OCI-LY3 (cell line): ENCODE measurements around the gene KLHL13.
"Not testable (repeated sequence)": the region's sequence is repeated elsewhere in the genome, so short reads cannot be mapped to it uniquely, and the experiment has no call there.

Experiments
- H2AFZ ChIP-seq: fragments of 200-600, 300-600 bp; shearing (Covaris generic); 2 replicates; pipeline ENCODE4 v1.6.0; 2014; ENCODE audit warnings: antibody characterized with exemption, low read depth, low read length
- H3K27ac ChIP-seq: fragments of 200-600, 300-600 bp; sonication (generic); 2 replicates; pipeline ENCODE4 v1.5.1; 2014; ENCODE audit warnings: mild to moderate bottlenecking, low read length, moderate library complexity, mixed read lengths
- H3K27me3 ChIP-seq: fragments of 200-600, 300-600 bp; sonication (generic); 2 replicates; pipeline ENCODE4 v1.6.1; 2014; ENCODE audit warnings: low read depth, low read length, mixed read lengths
- H3K36me3 ChIP-seq: fragments of 200-600, 300-600 bp; sonication (generic); replicated peaks from 2 replicates; pipeline ENCODE3; 2014; ENCODE audit warnings: low read depth, low read length, mixed read lengths
- H3K4me1 ChIP-seq: fragments of 300-600, 200-600 bp; sonication (generic); 2 replicates; pipeline ENCODE4 v1.6.1; 2014; ENCODE audit warnings: low read length, mixed read lengths
- H3K4me2 ChIP-seq: fragments of 200-600, 300-600 bp; sonication (generic); 2 replicates; pipeline ENCODE4 v1.6.1; 2014; ENCODE audit warnings: low read length, mixed read lengths
- H3K4me3 ChIP-seq: fragments of 300-600, 200-600 bp; sonication (generic); 2 replicates; pipeline ENCODE4 v1.5.1; 2014; ENCODE audit warnings: antibody characterized with exemption, mild to moderate bottlenecking, low read length, moderate library complexity
- H3K79me2 ChIP-seq: fragments of 300-600, 200-600 bp; shearing (Covaris generic); 2 replicates; pipeline ENCODE4 v1.6.1; 2014; ENCODE audit warnings: mild to moderate bottlenecking, low read length, mixed read lengths
- H3K9ac ChIP-seq: fragments of 300-600, 200-600 bp; shearing (Covaris generic); 2 replicates; pipeline ENCODE4 v1.6.0; 2014; ENCODE audit warnings: mild to moderate bottlenecking, low read length, moderate library complexity
- H3K9me3 ChIP-seq: fragments of 200-600, 300-600 bp; shearing (Covaris generic); 2 replicates; pipeline ENCODE4 v1.6.1; 2014; ENCODE audit warnings: low read length, mixed read lengths; ENCODE audit not compliant: insufficient read depth
- H4K20me1 ChIP-seq: fragments of 200-600, 300-600 bp; sonication (generic); 2 replicates; pipeline ENCODE4 v1.6.1; 2016; ENCODE audit warnings: low read length, mixed read lengths; ENCODE audit not compliant: insufficient read depth
- CTCF ChIP-seq: fragments of 200-600, 300-600 bp; sonication (generic); IDR thresholded peaks from 2 replicates; pipeline ENCODE4 v1.5.1; 2014; ENCODE audit warnings: antibody characterized with exemption, low read length, low read depth
- EZH2phosphoT487 ChIP-seq: fragments of 200-600 bp; shearing (Covaris generic); IDR thresholded peaks from 2 replicates; pipeline ENCODE4 v1.6.1; 2018; ENCODE audit warnings: antibody characterized with exemption, mixed run types, low read depth

Gene KLHL13

DNA sequence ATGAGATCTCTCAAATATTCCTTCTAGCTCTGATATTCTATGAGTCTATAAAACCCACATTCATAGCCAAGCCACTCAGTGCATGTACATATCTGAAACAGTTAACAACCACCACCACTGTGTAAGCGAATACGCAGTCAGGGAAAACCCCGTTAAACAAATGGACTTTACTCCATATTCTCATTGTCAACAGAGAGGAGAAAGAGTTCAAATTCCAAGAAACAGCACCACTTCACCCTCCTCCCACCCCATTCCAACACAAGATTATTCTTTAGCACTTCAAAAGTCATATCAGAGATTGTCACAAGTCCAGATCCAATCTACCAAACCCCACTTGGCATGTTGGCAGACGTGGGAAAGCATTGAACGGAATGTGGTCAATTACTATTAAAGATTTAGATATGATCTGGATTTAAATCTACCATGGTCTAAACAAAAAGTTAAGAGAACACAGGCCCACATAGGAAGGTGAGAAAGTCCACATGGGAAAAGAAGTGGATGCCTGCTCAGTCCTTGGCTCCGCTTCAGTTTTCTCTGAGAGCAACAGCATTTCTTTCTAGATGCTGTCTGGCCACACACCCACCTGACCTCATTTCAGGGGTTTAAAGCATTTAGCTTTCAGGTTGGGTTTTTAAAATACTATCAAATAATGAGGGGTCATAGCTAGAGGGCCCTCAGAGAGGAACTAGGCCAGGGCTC is 39.8 kb upstream of the KLHL13 start:
- no peaks in the 10 kb centered on the region for H4K20me1 ChIP-seq
- H3K9me3 ChIP-seq, result no peaks in the 10 kb centered on the region
- H3K27me3 ChIP-seq, result no peaks in the 10 kb centered on the region
- TF ChIP-seq CTCF (no peak), EZH2phosphoT487 (no peak)
- H3K4me1 ChIP-seq, result no peaks in the 10 kb centered on the region
- H2AFZ ChIP-seq, result no peak overlapping the region
- H3K9ac ChIP-seq, result no peak overlapping the region
- no peaks in the 10 kb centered on the region for H3K36me3 ChIP-seq
- no peak overlapping the region for H3K4me3 ChIP-seq
- no peak overlapping the region for H3K4me2 ChIP-seq
- H3K79me2 ChIP-seq, result no peaks in the 10 kb centered on the region
- H3K27ac ChIP-seq, result no peak overlapping the region

- Histone ChIP-seq H2AFZ (no peak overlapping the region), H3K4me1 (no peaks in the 10 kb centered on the region), H3K4me2 (no peak overlapping the region), H3K27me3 (no peaks in the 10 kb centered on the region), H3K4me3 (no peak overlapping the region), H3K27ac (no peak overlapping the region), H4K20me1 (no peaks in the 10 kb centered on the region), H3K9me3 (no peaks in the 10 kb centered on the region), H3K79me2 (no peaks in the 10 kb centered on the region), H3K9ac (no peak overlapping the region), H3K36me3 (no peaks in the 10 kb centered on the region)
- TF ChIP-seq CTCF, result no peak
- TF ChIP-seq EZH2phosphoT487, result no peak
These were observed 36.7 kb upstream of the KLHL13 start for GRCh38 chrX:118153270-118153669.

GRCh38 chrX:118152721-118153120 is 36.1 kb upstream of the KLHL13 start:
- Histone ChIP-seq H3K4me3 (no peak overlapping the region), H3K4me2 (no peak overlapping the region), H3K27ac (no peak overlapping the region), H3K36me3 (no peaks in the 10 kb centered on the region), H4K20me1 (no peaks in the 10 kb centered on the region), H2AFZ (no peak overlapping the region), H3K9ac (no peak overlapping the region), H3K79me2 (no peaks in the 10 kb centered on the region), H3K9me3 (no peaks in the 10 kb centered on the region), H3K27me3 (no peaks in the 10 kb centered on the region), H3K4me1 (no peaks in the 10 kb centered on the region)
- TF ChIP-seq EZH2phosphoT487 (no peak), CTCF (no peak)

- TF ChIP-seq EZH2phosphoT487, result no peak
- TF ChIP-seq CTCF, result no peak
- Histone ChIP-seq H3K4me2 (no peak overlapping the region), H3K4me3 (no peak overlapping the region), H3K36me3 (no peaks in the 10 kb centered on the region), H3K79me2 (no peaks in the 10 kb centered on the region), H4K20me1 (no peaks in the 10 kb centered on the region), H3K9ac (no peak overlapping the region), H3K9me3 (no peaks in the 10 kb centered on the region), H2AFZ (no peak overlapping the region), H3K27me3 (no peaks in the 10 kb centered on the region), H3K4me1 (no peaks in the 10 kb centered on the region), H3K27ac (no peak overlapping the region)
These were observed 32.1 kb upstream of the KLHL13 start for GRCh38 chrX:118148737-118149136.

- H3K9ac ChIP-seq, H3K4me2 ChIP-seq, H3K27me3 ChIP-seq, H3K36me3 ChIP-seq, H2AFZ ChIP-seq, H3K27ac ChIP-seq, H3K9me3 ChIP-seq, H3K4me3 ChIP-seq, H3K79me2 ChIP-seq, H4K20me1 ChIP-seq, H3K4me1 ChIP-seq: not testable (repeated sequence)
These were observed 31.2 kb upstream of the KLHL13 start for GRCh38 chrX:118147771-118148170.
